Activated T-helper 1 cell treated with anti-CD3 and anti-CD28 coated beads, Interleukin-2, amount 50 U/mL, for 16 hours (primary cell): Measurements from ENCODE around the gene MCOLN3.

ENCODE experiments used
- DNase-seq, 2 donors: peaks; one replicate each; pipeline ENCODE4 v3.0.0-alpha.2; 2020; ENCODE audit warnings: low read depth in 1 of 2, low spot score in 1 of 2

The MCOLN3 gene, protein sequence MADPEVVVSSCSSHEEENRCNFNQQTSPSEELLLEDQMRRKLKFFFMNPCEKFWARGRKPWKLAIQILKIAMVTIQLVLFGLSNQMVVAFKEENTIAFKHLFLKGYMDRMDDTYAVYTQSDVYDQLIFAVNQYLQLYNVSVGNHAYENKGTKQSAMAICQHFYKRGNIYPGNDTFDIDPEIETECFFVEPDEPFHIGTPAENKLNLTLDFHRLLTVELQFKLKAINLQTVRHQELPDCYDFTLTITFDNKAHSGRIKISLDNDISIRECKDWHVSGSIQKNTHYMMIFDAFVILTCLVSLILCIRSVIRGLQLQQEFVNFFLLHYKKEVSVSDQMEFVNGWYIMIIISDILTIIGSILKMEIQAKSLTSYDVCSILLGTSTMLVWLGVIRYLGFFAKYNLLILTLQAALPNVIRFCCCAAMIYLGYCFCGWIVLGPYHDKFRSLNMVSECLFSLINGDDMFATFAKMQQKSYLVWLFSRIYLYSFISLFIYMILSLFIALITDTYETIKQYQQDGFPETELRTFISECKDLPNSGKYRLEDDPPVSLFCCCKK

DNA sequence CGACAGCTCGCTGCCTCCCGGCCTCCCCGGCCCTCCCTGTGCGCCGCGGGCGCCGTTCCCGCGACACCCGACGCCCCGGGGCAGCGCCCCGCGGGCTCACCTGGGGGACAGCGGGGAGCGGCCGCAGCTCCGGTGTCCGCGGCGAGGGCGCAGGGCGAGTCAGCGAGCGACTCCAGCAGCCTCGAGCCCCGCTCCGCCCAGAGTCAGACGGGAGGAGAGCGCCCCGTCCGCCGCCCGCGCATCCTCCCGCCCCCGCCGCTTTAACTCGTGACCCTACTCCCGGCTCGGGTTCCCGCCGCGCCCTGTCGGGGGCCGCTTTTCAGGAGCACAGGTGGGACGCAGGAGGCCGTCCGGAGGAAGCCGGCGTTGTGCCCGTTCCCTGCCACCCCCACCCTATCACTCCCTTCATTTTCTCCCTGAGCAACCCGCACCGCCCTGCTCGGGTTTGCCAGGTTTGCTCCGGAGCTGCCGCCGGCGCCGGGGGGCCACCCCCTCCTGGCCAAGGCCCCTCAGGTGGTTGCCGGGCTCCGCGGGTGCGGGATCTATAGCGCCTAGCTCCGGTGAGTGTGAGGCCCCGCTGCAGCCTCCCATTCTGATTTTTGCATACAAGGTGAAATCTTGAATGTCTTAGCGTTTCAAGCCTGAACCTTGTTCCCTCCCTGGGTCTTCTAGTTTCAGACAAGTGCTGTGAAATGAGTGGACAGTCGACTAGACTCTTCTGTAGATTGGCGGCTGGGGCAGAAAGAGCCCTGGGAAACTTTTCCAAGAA is at the start of gene MCOLN3:
Gene MCOLN3 (minus strand): TSS at position 205 of the 769 bp plus-strand sequence. CDS start 3,140 bp downstream, outside the sequence.
- DNase-seq, result peak in 1 of 2 donors; percentile 15

DNA sequence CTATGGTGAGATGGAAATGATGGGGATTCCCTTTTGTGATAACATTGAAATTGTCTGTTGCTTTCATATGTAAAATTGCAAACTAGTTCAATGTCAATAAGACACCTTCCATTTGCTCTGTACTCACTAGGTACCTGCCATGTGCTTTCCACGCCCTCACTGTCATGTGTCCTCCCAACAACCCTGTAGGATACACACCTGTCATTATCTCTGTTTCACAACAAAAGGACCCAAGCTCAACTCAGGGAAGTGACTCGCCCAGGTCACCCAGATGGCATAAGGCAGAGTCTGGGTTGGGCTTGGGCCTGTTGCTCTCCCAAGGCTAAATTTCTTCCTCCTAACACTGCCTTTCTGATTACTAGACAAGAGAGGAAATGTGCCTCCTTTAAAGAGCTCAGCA is 45.3 kb upstream of the MCOLN3 start:
- no peak for DNase-seq

DNA sequence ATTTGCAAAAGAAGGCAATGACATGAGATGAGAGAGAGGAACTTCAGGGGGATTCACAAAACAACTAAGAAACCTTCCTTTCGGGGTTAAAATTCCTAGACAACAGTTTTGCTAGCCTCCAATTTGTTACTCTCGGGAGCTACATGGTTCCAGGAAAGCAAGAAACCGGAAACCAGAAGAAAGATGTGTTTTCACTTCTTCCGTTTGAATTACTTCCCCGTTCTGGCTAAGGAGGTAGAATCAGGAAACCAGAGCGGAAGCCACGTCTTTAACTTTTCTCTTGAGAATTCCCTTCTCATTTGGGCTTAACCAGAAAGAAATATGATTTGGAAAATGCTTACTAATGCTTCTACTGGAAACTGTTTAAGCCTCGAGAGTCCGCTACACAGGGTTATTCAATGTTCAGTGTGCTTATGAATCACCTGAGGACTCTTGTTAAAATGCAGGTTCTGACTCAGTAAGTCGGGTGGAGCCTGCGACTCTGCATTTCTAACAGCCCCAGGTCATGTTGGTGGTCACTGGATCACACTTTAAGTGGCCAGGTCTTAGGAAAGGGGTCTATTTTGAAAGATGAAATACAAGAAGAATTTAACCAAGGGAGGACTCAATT is 43.5 kb upstream of the MCOLN3 start:
- no peak for DNase-seq

DNA sequence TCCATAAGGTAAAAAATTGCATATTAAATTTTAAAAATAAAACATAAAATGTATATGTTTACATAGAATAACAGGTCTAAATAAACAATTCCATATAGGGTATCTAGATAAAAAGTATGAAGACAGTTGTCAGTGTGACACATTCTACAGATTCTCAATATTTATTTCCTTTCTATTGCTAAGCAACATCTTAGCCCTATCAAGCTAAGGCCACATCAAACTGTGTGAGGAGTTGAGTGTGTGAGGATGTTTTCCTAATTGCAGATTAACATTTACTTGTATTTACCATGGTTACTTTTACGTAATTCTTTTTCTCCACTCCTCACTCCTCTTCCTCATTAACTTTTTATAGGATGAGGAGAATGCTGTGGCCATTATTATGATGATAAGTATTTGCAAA is 41.9 kb upstream of the MCOLN3 start:
- DNase-seq, result no peak

DNA sequence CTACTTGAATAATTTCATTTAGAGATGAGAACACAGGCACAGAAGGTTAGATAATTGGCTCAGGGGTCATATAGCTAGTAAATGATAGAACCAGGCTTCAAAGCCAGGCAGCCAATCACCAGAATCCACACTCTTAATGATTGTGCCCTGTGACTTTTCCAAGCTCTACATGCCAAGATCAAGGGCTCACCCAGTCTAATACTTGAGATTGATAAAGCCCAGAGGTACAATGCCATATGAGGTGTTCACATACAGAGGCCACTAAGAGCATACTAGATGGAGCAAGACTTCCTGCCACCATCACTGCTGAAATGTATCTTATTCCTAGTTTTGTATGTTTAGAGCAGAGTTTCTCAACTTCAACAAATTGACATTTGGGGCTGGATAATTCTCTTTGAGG is 40.9 kb upstream of the MCOLN3 start:
- DNase-seq, result no peak

DNA sequence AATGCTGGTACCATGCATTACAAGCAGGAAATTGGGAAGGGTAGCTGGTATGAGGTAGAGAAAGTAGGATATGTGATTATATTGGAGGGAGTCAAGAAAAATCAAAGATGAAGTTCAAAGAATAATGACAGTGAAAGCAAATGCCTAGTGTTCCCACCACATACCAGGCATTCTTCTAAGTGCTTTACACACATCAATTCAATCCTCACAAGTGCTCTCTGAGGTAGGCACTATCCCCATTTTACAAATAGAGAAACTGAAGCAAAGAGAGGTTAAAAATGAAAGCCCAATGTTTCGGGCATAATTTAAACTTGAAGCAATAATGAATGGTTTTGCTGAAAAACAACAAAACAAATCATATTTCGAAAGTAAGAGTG is 40.1 kb upstream of the MCOLN3 start:
- DNase-seq, result no peak

DNA sequence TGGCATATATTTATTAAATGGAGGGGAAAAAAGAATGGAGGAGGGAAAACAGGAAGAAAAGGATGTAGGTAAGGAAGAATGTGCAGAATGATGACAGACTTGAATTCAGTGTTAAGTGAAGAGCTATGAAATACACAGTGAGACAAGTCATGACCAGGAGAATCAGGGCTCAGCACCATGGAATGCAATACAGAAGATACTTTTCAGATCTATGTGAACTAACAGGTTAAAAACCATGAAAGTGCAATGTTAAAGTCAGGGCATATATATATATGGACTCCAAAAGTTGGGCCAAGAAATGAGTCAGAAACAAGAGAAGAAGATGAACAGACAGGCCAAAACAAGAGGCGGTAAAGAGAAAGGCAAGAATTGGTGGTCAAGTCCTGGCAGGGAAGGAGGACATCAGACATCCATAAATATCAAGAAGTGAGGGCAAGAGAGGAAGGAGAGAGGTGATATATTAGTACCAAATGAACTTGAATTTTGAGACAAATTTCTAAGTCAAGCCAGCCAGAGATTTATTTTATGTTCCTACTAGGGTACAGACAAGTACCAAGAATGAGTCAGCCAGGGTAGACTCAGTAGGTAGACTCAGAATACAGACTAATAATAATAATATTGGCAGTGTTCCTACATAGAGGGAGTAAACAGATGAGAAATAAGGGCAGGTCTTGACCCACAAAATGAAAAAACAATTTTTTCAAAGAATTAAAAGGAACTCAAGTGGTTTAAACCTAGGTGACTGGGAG is 39.5 kb upstream of the MCOLN3 start:
- DNase-seq, result no peak

DNA sequence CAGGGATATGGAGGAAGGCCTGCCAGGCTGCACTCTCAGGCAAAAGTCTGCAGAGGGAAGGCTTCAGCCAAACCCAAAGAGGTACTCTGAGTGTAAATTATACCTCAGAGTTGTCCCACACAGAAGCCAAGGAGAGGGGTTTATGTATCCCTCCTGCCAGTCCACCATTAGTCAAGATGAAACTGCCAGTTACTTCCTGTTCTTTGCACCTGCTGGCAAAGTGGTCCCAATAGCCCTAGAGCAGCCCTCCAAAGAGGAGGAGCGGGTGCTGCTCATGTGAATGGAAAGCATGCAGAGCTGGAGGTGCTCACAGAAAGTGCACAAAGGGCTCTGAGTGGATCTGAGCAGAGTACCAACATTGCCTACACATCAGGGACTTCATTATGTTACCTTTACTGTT is 37.1 kb upstream of the MCOLN3 start:
- no peak for DNase-seq

DNA sequence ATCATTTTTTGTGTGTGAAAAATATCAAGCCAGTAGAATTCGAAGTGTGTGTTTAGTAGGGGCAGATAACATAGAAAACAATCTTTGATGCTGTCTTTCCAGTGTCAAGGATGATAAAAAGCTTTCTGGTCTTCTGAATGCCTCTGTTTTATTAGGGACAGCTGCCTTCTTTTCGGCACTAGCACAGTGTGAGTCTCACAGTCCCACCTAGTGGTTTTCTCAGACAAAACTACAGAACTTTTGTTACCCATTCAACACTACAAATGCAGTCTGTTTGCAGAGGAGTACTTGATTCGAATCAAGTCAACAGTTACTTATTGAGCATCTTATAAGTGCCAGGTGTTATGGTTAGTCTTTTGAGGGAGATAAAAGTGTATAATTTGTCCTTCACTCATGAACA is 30.6 kb upstream of the MCOLN3 start:
- DNase-seq, result no peak

DNA sequence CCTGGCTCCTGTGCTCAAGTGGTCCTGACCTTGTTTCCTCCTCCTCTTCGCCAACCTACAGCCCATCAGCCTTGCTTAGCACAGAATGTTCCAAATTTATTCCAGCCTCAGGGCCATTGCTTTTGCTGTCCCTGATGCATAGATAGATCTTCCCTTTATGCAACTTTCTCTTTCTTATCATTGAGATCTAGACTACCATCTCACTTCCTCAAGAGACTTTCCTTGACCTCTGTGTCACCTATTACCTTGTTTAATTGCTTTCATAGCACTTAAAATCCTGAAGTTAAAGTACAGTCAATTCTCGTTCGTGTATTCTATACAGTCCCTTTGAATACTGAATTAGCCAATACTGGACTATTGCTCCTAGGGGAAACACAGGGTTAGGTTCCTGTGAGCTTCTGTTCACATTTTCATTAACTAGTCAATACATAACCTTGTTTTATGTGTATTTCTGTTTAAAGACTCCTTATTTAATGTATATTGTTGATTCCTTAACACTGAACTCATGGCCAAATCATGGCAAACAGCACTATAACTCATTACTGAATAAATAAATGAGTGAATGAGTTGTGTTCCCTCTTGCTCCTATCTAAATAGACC is 26.2 kb upstream of the MCOLN3 start:
- no peak for DNase-seq

DNA sequence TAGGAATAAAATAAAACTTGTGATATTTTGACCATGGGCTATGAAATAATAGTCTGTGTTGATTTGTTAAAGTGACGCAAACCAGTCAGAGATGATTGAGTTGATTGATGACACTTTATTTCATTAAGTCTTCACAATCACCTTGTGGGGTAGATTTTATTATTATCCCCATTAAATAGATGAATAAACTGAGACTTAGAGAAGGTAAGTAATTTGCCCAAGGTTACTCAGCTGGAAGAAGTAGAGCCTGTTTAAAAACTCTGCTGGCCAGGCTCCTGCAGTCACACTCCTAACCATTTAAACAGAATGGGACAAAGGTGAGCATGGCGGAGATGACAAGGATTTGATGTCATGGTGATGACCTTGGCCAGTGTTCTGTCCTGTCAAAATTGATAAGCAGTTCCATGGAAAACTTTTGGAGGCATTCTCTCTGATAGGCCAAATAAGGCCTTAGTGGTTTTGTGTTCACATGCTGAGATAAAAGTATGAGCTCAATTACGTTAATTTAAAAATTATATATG is 22.7 kb upstream of the MCOLN3 start:
- no peak for DNase-seq

DNA sequence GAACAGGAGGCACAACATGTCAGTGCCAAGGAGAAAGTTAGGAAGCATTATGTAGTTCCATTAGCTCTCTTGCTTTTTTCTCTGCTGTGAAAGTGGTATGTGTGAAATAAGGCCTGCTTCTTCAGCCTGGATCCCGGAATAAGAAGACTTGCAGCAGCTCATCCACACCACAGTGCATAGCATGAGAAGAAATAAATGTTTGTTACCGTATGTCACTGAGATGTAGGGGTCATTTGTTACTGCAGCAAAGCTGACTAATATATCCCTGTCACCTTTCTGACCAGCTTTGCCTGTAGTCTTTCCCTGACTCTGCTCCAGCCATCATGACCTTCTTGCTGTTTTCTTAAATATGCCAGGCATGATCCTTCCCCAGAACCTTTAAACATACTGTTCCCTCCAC is 20.5 kb upstream of the MCOLN3 start:
- DNase-seq, result no peak

DNA sequence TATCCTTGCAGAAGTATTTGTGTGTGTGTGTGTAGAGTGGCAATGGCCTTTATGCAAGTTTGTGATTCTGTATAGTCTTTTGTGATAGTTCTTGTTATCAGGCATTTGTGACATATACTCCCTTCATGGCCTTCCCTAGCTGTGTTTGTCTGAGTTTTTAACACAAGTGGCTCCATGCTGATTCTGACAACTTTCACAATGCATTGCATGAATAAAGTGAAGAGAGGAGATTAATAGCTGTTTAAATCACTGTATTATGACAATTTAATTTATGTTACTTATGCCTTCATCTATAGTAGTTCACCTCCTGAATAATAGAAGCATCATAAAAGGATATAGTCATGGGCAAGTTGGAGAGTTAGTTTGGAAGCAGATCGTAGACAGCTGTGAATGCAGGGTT is 17.2 kb upstream of the MCOLN3 start:
- no peak for DNase-seq

DNA sequence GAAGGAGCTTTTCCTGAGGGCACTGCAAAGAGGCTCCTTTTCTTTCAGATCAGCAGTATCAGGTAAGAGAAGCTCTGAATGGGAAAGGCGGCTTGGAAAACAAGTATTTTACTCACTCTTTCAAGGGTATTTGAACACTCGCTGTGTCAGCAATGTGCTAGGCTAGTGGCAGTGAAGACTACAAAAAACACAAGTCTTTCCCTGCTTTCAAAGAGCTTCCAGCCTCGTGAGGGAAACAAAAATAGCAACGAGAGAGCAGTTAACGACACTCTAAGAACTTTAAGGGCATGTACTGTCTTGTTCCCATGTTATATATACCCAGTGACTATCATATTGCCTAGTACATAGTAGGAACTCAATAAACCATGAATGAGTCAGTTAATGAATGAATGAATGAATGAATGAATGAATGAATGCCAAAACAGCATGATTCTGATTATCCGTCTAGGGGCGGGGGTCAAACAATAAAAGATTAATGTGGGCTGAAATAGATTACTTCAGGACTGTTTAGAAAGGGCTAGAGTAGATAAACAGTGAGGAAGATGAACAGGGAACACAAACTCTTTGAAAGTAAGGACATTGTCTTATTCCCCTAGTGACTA is 14.2 kb upstream of the MCOLN3 start:
- no peak for DNase-seq

DNA sequence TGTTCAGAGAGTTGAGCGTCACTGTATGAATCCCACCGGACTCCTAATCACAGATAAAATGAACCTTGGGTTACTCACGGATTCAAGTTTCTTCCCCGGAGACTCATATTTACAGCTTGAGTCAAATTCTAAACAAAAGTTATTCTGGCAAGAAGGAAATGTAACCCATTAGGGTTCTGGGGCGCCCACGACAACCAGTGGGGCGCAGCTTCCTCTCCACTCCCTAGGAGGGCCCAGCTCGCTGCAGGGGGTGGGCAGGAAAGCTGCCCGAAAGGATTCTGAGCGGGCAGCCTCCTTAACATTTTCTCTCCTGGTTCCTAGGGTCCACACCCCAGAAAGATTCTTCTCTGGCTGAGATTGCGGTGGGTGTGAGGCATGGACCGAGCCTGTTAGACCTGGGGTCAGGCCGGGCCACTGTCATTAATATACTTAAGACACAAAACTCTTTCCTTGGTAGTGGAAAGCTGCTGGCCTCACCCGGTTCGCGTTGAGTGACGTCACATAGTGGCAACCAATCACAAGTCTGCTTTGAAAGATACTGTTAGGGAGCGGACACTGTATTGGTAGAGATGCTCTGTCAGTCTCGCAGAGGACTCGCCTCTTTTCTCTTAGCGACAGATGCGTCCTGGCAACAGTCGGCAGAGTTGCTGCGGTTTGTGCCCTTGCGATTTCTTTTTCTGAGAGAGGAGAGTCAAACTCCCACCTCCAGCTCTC is 13.6 kb upstream of the MCOLN3 start:
- peak; percentile 38 to 67 for DNase-seq

DNA sequence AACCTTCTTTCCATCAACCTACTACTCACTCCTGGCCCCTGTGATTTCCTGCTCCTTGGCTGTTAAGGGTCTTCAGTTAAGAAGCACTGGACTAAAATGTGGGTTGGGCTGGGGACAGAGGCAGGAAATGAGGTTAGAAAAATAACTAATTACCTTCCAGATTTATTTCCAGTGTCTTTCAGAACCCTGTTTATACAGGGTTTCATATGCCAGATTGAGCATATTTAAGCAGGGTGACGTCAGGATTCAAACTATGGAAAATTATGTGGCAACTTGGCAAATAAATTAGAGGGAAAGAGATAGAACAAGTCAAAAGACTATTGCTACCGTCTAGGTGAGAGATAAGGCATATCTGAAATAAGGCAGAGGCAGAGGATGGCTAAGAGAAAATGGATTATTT is 11.7 kb upstream of the MCOLN3 start:
- no peak for DNase-seq

DNA sequence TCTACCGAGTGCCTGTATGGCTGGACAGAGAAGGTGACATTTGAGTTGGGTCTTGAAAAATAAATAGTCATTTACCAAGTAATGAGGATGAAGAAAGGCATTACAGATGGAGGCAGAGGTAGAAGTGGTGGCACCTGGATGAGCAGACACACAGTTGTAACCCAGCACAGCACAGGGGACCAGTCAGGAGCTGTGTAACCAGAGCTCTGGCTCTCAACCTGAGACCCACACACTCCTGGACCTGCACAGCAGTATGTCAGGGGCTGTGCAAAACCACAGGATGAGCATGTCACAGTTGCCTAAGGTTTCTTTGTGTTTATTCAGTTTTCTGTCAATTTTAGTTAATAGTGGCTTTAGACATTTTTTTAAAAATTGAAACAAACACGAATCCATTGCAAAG is 11.3 kb upstream of the MCOLN3 start:
- DNase-seq, result no peak

DNA sequence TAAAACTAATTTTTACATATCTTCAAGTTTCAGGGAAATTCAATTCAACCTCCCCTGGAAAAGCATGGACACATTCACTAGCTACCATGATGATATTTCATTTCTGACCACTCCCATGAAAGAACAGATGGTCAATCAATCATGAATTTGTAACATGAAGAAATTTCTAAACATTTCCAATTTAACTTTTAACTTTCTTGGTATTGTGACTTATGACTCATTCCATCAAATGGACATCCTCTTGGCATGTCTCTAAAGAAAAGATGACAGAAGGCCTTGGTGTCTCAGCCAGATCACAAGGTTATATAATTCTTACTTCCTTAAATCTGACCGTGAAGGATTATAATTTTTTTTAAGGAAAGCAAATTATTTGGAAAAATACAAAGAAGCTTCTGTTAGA is 10.5 kb upstream of the MCOLN3 start:
- DNase-seq, result no peak

DNA sequence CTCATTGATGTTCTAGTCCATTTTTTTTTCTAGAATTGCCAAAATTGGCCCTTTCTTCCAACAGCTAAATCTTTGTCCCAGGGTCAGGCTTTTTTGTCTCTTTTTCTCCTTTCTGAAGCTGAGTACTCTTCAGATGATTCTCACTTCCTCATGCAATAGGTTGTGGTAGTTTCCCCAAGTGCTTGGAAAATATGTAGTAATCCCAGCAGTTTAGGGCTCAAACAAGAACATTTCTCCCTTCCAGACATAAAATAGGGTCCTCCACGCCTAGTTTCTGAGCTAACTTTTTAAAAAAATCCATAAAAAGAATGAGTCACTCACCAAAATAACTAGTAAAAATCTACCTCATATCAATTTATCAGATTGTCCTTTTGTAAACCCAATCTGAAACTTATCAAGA is 10.0 kb upstream of the MCOLN3 start:
- DNase-seq, result no peak

DNA sequence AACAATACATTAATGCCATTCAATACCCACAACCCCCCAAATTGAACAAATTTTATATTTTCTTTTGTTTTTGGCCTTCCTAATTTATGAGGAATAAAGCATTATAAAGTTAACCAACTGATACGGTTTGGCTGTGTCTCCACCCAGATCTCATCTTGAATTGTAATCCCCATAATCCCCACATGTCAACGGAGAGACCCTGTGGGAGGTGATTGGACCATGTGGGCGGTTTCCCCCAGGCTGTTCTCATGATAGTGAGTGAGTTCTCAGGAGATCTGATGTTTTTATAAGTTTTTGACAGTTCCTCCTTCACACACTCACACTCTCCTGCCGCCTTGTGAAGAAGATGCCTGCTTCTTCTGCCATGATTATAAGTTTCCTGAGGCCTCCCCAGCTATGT is 6.4 kb upstream of the MCOLN3 start:
- no peak for DNase-seq
